H9 (cell line): ENCODE data around the gene HUS1. TPM values are rescaled to one million over a fixed set of nuclear protein-coding genes. Genes with fewer than 3 reads are reported as not detected.

ENCODE experiments used
- DNase-seq: peaks from one replicate; pipeline ENCODE4 v3.0.0-alpha.2; 2017
- H2AFZ ChIP-seq: one replicate; pipeline ENCODE4 v1.6.1; 2013; ENCODE audit warnings: mild to moderate bottlenecking, low read length, control low read depth, moderate library complexity
- H2AK5ac ChIP-seq: 2 replicates; pipeline ENCODE4 v1.6.1; 2013; ENCODE audit warnings: low read length, control low read depth, mixed read lengths; ENCODE audit not compliant: insufficient read length
- H2BK120ac ChIP-seq: one replicate; pipeline ENCODE4 v1.6.1; 2013; ENCODE audit warnings: low read depth, mild to moderate bottlenecking, low read length, control low read depth, inconsistent platforms; ENCODE audit not compliant: poor library complexity, severe bottlenecking
- H2BK12ac ChIP-seq: 2 replicates; pipeline ENCODE4 v1.6.1; 2013; ENCODE audit warnings: low read length, control low read depth, mixed read lengths, low read depth; ENCODE audit not compliant: insufficient read length
- H2BK15ac ChIP-seq: 2 replicates; pipeline ENCODE4 v1.6.1; 2013; ENCODE audit warnings: low read depth, low read length, control low read depth
- H2BK20ac ChIP-seq: one replicate; pipeline ENCODE4 v1.6.1; 2013; ENCODE audit warnings: low read depth, mild to moderate bottlenecking, low read length, control low read depth, inconsistent platforms; ENCODE audit not compliant: poor library complexity, severe bottlenecking
- H2BK5ac ChIP-seq: 2 replicates; pipeline ENCODE4 v1.6.1; 2013; ENCODE audit warnings: low read length, control low read depth, mixed read lengths; ENCODE audit not compliant: insufficient read length
- H3K14ac ChIP-seq: 2 replicates; pipeline ENCODE4 v1.6.1; 2013; ENCODE audit warnings: low read length, control low read depth; ENCODE audit not compliant: insufficient read depth
- H3K18ac ChIP-seq: 2 replicates; pipeline ENCODE4 v1.6.1; 2013; ENCODE audit warnings: low read depth, mild to moderate bottlenecking, mixed read lengths, low read length, control low read depth; ENCODE audit not compliant: insufficient read length
- H3K23ac ChIP-seq: 2 replicates; pipeline ENCODE4 v1.6.1; 2013; ENCODE audit warnings: low read length, control low read depth, mixed read lengths, low read depth; ENCODE audit not compliant: insufficient read length
- H3K23me2 ChIP-seq: 2 replicates; pipeline ENCODE4 v1.6.1; 2013; ENCODE audit warnings: low read depth, mild to moderate bottlenecking, mixed read lengths, low read length, control low read depth; ENCODE audit not compliant: insufficient read length, poor library complexity, severe bottlenecking
- H3K27ac ChIP-seq: 2 replicates; pipeline ENCODE4 v1.5.1; 2013; ENCODE audit warnings: low read length, control low read depth, mixed read lengths, low read depth; ENCODE audit not compliant: insufficient read length
- H3K27me3 ChIP-seq: 2 replicates; pipeline ENCODE4 v1.6.1; 2013; ENCODE audit warnings: low read length, control low read depth, inconsistent platforms; ENCODE audit not compliant: insufficient read depth
- H3K4ac ChIP-seq: 2 replicates; pipeline ENCODE4 v1.6.1; 2013; ENCODE audit warnings: low read depth, mild to moderate bottlenecking, control low read depth, inconsistent platforms, low read length, moderate library complexity
- H3K4me1 ChIP-seq: 2 replicates; pipeline ENCODE4 v1.6.1; 2013; ENCODE audit warnings: low read length, control low read depth, inconsistent platforms; ENCODE audit not compliant: insufficient read depth
- H3K4me2 ChIP-seq: 2 replicates; pipeline ENCODE4 v1.6.1; 2013; ENCODE audit warnings: low read length, control low read depth, mixed read lengths; ENCODE audit not compliant: insufficient read length, insufficient read depth
- H3K56ac ChIP-seq: 2 replicates; pipeline ENCODE4 v1.6.1; 2013; ENCODE audit warnings: low read depth, mild to moderate bottlenecking, mixed read lengths, low read length, control low read depth; ENCODE audit not compliant: insufficient read length
- H3K79me1 ChIP-seq: 2 replicates; pipeline ENCODE4 v1.6.1; 2013; ENCODE audit warnings: low read depth, mild to moderate bottlenecking, moderate library complexity, low read length, control low read depth, inconsistent platforms; ENCODE audit not compliant: insufficient read depth, poor library complexity, severe bottlenecking
- H3K79me2 ChIP-seq: 2 replicates; pipeline ENCODE4 v1.6.1; 2013; ENCODE audit warnings: low read length, control low read depth, inconsistent platforms; ENCODE audit not compliant: insufficient read depth
- H3K9ac ChIP-seq: 2 replicates; pipeline ENCODE4 v1.6.1; 2013; ENCODE audit warnings: low read length, control low read depth, mixed read lengths; ENCODE audit not compliant: insufficient read length; ENCODE audit errors: extremely low read depth
- H3K9me3 ChIP-seq: one replicate; pipeline ENCODE4 v1.6.1; 2013; ENCODE audit warnings: low read depth, low read length, inconsistent platforms; ENCODE audit not compliant: control insufficient read depth
- H3T11ph ChIP-seq: one replicate; pipeline ENCODE4 v1.6.1; 2013; ENCODE audit warnings: mild to moderate bottlenecking, low read length, control low read depth, inconsistent platforms
- H4K20me1 ChIP-seq: one replicate; pipeline ENCODE4 v1.6.1; 2013; ENCODE audit not compliant: control insufficient read depth, insufficient read length, insufficient read depth
- H4K5ac ChIP-seq: 2 replicates; pipeline ENCODE4 v1.6.1; 2013; ENCODE audit warnings: low read depth, mild to moderate bottlenecking, mixed read lengths, low read length, control low read depth; ENCODE audit not compliant: insufficient read length
- H4K8ac ChIP-seq: replicated peaks from 2 replicates; pipeline ENCODE4 v1.6.1; 2013; ENCODE audit warnings: low read length, control low read depth, mixed read lengths, low read depth; ENCODE audit not compliant: insufficient read length
- H4K91ac ChIP-seq: 2 replicates; pipeline ENCODE4 v1.6.1; 2013; ENCODE audit warnings: low read depth, mild to moderate bottlenecking, moderate library complexity, mixed read lengths, low read length, control low read depth; ENCODE audit not compliant: insufficient read length
- H3K27ac Mint-ChIP-seq, 3 experiments: 2 replicates in 2 of 3; 3 replicates in 1 of 3; pipeline ENCODE4 v1.8.0; 2020 to 2021; ENCODE audit warnings: mixed read lengths in 3 of 3, mild to moderate bottlenecking in 1 of 3, moderate library complexity in 1 of 3
- H3K27me3 Mint-ChIP-seq: 2 replicates; pipeline ENCODE4 v1.8.0; 2021; ENCODE audit warnings: low read depth, mild to moderate bottlenecking, moderate library complexity, mixed read lengths
- H3K36me3 Mint-ChIP-seq, 3 experiments: 2 replicates in 2 of 3; 3 replicates in 1 of 3; pipeline ENCODE4 v1.8.0; 2020 to 2021; ENCODE audit warnings: low read depth in 3 of 3, mixed read lengths in 3 of 3; ENCODE audit not compliant: insufficient read depth in 1 of 3
- H3K4me1 Mint-ChIP-seq, 2 experiments: 2 replicates each; pipeline ENCODE4 v1.8.0; 2020; ENCODE audit warnings: mixed read lengths in 2 of 2
- H3K4me3 Mint-ChIP-seq, 2 experiments: 2 replicates in 1 of 2; 3 replicates in 1 of 2; pipeline ENCODE4 v1.8.0; 2020 to 2021; ENCODE audit warnings: mild to moderate bottlenecking in 2 of 2, mixed read lengths in 2 of 2, moderate library complexity in 1 of 2
- H3K9me3 Mint-ChIP-seq, 2 experiments: 2 replicates in 1 of 2; 3 replicates in 1 of 2; pipeline ENCODE4 v1.8.0; 2020; ENCODE audit warnings: mild to moderate bottlenecking in 2 of 2, mixed read lengths in 2 of 2, moderate library complexity in 1 of 2
- CTCF ChIP-seq: fragments of 200-600 bp; sonication (generic); conservative IDR thresholded peaks from 3 replicates; pipeline ENCODE4 v1.8.0; 2021; ENCODE audit warnings: antibody characterized with exemption, mild to moderate bottlenecking
- WGBS: extraction: QIAGEN DNeasy Blood & Tissue Kit; methylation state at CpG from one replicate; pipeline ENCODE4 v1.1.7; 2013; ENCODE audit warnings: missing lambda C conversion rate, low lambda C conversion rate, mixed read lengths; ENCODE audit not compliant: insufficient read length; ENCODE audit errors: extremely low coverage; 5-methylcytosine and 5-hydroxymethylcytosine counted together
- total RNA-seq: library from RNA; stranded (reverse); gene quantifications from 2 replicates; pipeline ENCODE4 v1.2.1, GENCODE V29; 2021

The HUS1 gene
- total RNA-seq, 1 experiment from 2014 or later, result 43.1 TPM

GRCh38 chr7:47991741-47992311, 12.4 kb upstream of the HUS1 start:
- Histone ChIP-seq H3K14ac (peak overlapping the region; percentile 96), H4K8ac (no peak overlapping the region), H3K4ac (no peak overlapping the region), H3K9ac (peak overlapping the region; percentile 66), H3K79me1 (no peaks in the 10 kb centered on the region), H3K4me2 (peak overlapping the region; percentile 63), H3K79me2 (no peaks in the 10 kb centered on the region), H2BK20ac (no peak overlapping the region), H3T11ph (no peak overlapping the region), H3K27me3 (no peaks in the 10 kb centered on the region), H4K91ac (no peak overlapping the region), H3K9me3 (no peaks in the 10 kb centered on the region), H3K23me2 (peaks cover 3% of the 10 kb centered on the region), H2BK15ac (no peak overlapping the region), H2AK5ac (no peak overlapping the region), H2BK5ac (no peak overlapping the region), H4K5ac (peak overlapping the region; percentile 10), H3K56ac (no peak overlapping the region), H3K23ac (no peak overlapping the region), H2BK12ac (no peak overlapping the region), H3K18ac (peak overlapping the region; percentile 97), H2AFZ (peak overlapping the region; percentile 9), H4K20me1 (no peaks in the 10 kb centered on the region), H2BK120ac (no peak overlapping the region), H3K4me1 (no peaks in the 10 kb centered on the region), H3K27ac (no peak overlapping the region)
- no CpG with 5 or more reads among the region's 26 CpGs for WGBS
- peak; percentile 73 for TF ChIP-seq CTCF
- Mint-ChIP-seq H3K27ac (peak overlapping the region; percentile 80 to 95 (median 93)), H3K36me3 (peaks cover 0 to 6% (median 4%) of the 10 kb centered on the region in 3 experiments; a peak in 3 of 7 replicates), H3K4me3 (peak overlapping the region; percentile 76), H3K9me3 (peaks cover 2 to 6% of the 10 kb centered on the region in 2 experiments), H3K4me1 (peaks cover 32% of the 10 kb centered on the region in 2 experiments), H3K27me3 (no peaks in the 10 kb centered on the region)
- DNase-seq, result peak; percentile 94
